GM21423 (cell line): ENCODE data around the gene MFSD6.
"Not testable (repeated sequence)": the region's sequence is repeated elsewhere in the genome, so short reads cannot be mapped to it uniquely, and the experiment has no call there.

Source experiments
- ATAC-seq: cut with Tn5 transposase; IDR thresholded peaks from one replicate; pipeline ENCODE4 v1.9.1; 2021; ENCODE audit warnings: mild to moderate bottlenecking, moderate library complexity; ENCODE audit not compliant: unreplicated experiment

Gene MFSD6

GRCh38 chr2:190405070-190405469, 3.1 kb upstream of the MFSD6 start:
- ATAC-seq, result no peak

- ATAC-seq, result no peak
These were observed 2.2 kb upstream of the MFSD6 start for GRCh38 chr2:190405995-190406394.

- no peak for ATAC-seq
These were observed 1.4 kb upstream of the MFSD6 start for GRCh38 chr2:190406805-190407204.

- no peak for ATAC-seq
These were observed 901 bp upstream of the MFSD6 start for GRCh38 chr2:190407246-190407661.

- ATAC-seq, result peak; percentile 67
These were observed 550 bp downstream of the MFSD6 start for GRCh38 chr2:190408538-190409271.

GRCh38 chr2:190409616-190410015, 1.5 kb downstream of the MFSD6 start:
- no peak for ATAC-seq

- no peak for ATAC-seq
These were observed 2.0 kb downstream of the MFSD6 start for GRCh38 chr2:190410166-190410565.

GRCh38 chr2:190412966-190413365, 4.8 kb downstream of the MFSD6 start:
- no peak for ATAC-seq

GRCh38 chr2:190413421-190413820, 5.3 kb downstream of the MFSD6 start:
- no peak for ATAC-seq

- ATAC-seq, result no peak
These were observed 7.1 kb downstream of the MFSD6 start for GRCh38 chr2:190415251-190415650.

GRCh38 chr2:190415794-190416775, 7.9 kb downstream of the MFSD6 start:
- ATAC-seq, result no peak

GRCh38 chr2:190417045-190417842, 9.1 kb downstream of the MFSD6 start:
- ATAC-seq, result no peak

GRCh38 chr2:190418727-190419126, 10.6 kb downstream of the MFSD6 start:
- no peak for ATAC-seq

- ATAC-seq, result no peak
These were observed 12.6 kb downstream of the MFSD6 start for GRCh38 chr2:190420801-190421200.

GRCh38 chr2:190425221-190425866, 17.2 kb downstream of the MFSD6 start:
- no peak for ATAC-seq

- ATAC-seq, result no peak
These were observed 17.9 kb downstream of the MFSD6 start for GRCh38 chr2:190425883-190426658.

- not testable (repeated sequence) for ATAC-seq
These were observed 22.7 kb downstream of the MFSD6 start for GRCh38 chr2:190430866-190431265.

- no peak for ATAC-seq
These were observed 23.8 kb downstream of the MFSD6 start for GRCh38 chr2:190431907-190432306.

GRCh38 chr2:190432567-190433231, 24.5 kb downstream of the MFSD6 start:
- ATAC-seq, result no peak
